ENCODE data around the gene PYHIN1.

- TF ChIP-seq CTCF (IDR thresholded peaks at IDR 0.05) (no peak), POLR2A (IDR thresholded peaks at IDR 0.05) (no peak)
Measured at GRCh38 chr1:159014003-159014571, 82.7 kb downstream of the PYHIN1 start.
